PFSK-1 (cell line): ENCODE data around the gene AP1S1.

Experiments used
- POLR2AphosphoS5 ChIP-seq: IDR thresholded peaks from 2 replicates; pipeline ENCODE4 v1.6.1; 2012; ENCODE audit warnings: low read depth, mild to moderate bottlenecking, control low read depth, low read length, moderate library complexity
- TAF1 ChIP-seq: IDR thresholded peaks from 2 replicates; pipeline ENCODE4 v1.6.1; 2012; ENCODE audit warnings: low read length, control low read depth, borderline replicate concordance; ENCODE audit not compliant: insufficient read depth

DNA sequence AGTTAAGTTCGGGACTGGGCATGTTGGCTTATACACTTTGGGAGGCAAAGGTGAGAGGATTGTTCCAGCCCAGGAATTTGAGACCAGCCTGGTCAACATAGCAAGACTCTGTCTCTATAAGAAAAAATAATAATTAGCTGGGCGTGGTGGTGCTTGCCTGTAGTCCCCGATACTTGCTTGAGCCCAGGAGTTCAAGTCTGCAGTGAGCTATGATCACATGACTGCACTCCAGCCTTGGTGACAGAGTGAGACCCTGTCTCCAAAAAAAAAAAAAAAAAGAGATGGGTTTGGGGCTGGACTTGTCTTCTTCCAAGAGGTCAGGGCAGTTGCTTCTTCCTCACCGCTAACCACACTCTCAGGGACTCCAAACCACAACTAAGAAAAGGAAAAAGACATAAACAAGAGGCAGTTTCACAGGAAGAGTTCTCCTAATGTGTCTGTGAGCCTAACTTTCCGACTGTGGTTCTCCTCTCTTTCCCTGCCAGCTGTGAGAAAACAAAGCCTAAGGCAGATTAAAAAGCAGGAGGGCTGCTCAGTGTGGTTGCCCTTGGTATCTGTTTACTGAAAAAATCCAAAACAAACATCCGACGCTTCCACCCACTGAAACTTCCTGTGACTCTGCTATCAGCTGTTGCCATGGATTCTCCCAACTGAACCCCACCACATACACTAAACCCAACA, 29.8 kb upstream of the AP1S1 start:
- TF ChIP-seq POLR2AphosphoS5 (no peak), TAF1 (peak; percentile 24; the same call in 1 of the 2 replicates)
